GM12874 (cell line): ENCODE results near the gene PEX10.

ENCODE experiments used
- CTCF ChIP-seq: IDR thresholded peaks from 2 replicates; pipeline ENCODE4 v1.5.1; 2011; ENCODE audit warnings: low read depth, mild to moderate bottlenecking, control low read depth, low read length, moderate library complexity; ENCODE audit not compliant: insufficient read depth

The PEX10 gene

GRCh38 chr1:2413495-2414296, 1.3 kb upstream of the PEX10 start:
- TF ChIP-seq CTCF: no peak

GRCh38 chr1:2412773-2413494, 570 bp upstream of the PEX10 start:
- no peak for TF ChIP-seq CTCF

- TF ChIP-seq CTCF: no peak
Measured at GRCh38 chr1:2411801-2412394, 466 bp downstream of the PEX10 start.

GRCh38 chr1:2409745-2410144, 2.6 kb downstream of the PEX10 start:
- TF ChIP-seq CTCF: no peak

- TF ChIP-seq CTCF: no peak
Measured at GRCh38 chr1:2408859-2409276, 3.5 kb downstream of the PEX10 start.

GRCh38 chr1:2408456-2408855, 3.9 kb downstream of the PEX10 start:
- TF ChIP-seq CTCF: no peak

GRCh38 chr1:2407991-2408275, 4.4 kb downstream of the PEX10 start:
- TF ChIP-seq CTCF: no peak
